Fibroblast of the conjunctiva (primary cell): ENCODE results near the gene LUC7L3.
"Not testable (repeated sequence)": the region's sequence is repeated elsewhere in the genome, so short reads cannot be mapped to it uniquely, and the experiment has no call there.

Experiments
- DNase-seq: peaks from one replicate; pipeline ENCODE4 v3.0.0-alpha.2; 2010; ENCODE audit warnings: low read depth

Gene LUC7L3

DNA sequence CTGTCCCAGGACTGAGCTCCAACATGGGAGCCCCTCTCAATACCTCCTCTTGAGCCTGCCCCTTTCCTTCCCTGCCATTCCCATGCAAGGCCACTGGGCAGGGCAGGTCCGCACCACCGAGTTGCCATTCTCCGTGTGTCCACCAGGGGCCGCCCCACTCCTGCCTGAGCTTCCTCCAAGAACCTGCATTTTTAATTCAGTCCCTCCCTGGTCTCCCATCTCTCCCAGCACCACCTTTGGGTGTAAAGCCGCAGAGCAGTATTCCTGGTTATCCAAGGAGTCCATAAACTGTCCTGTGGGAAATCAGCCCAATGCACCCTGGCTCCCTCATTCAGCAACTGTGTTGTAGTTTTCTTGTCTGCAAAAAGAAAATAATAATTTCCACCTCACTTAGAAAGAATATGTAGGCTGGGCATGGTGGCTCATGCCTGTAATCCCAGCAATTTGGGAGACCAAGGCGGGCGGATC lies 63.8 kb downstream of the LUC7L3 start:
- DNase-seq: peak; percentile 84

DNA sequence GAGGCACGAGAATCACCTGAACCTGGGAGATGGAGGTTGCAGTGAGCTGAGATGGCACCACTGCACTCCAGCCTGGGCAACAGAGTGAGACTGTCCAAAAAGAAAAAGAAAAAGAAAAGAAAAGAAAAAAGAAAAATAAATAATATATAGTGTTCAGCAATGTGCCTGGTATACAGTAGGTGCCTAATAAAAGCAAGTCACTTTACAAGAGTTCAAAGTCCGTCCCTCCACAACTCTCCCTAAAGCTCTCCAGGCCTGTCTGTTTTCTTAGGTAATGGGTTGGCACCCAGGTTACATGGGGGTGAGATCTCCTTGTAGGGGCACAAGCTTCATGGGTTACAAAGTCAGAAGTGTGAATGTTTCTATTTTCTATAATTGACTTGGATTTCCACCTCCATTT lies 64.5 kb downstream of the LUC7L3 start:
- no peak for DNase-seq

DNA sequence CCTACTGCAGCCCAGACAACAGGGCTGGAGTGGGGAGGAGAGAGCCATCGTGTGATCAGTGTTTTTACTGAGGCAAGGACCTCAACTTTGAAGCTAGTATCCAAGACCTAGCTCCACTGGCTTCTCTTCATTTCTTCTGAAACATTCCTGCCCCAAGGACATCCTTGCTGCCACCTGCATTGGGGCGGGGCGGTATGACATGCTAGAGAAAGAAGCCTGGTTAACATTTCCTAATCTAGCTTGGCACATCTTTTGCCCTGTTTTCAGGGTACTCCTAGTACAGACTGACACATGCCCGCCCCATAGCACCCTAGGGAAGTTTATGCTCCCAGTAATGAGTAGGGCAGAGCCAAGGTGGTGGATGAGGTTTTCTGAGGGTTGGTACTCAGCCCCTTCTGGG lies 65.7 kb downstream of the LUC7L3 start:
- no peak for DNase-seq

DNA sequence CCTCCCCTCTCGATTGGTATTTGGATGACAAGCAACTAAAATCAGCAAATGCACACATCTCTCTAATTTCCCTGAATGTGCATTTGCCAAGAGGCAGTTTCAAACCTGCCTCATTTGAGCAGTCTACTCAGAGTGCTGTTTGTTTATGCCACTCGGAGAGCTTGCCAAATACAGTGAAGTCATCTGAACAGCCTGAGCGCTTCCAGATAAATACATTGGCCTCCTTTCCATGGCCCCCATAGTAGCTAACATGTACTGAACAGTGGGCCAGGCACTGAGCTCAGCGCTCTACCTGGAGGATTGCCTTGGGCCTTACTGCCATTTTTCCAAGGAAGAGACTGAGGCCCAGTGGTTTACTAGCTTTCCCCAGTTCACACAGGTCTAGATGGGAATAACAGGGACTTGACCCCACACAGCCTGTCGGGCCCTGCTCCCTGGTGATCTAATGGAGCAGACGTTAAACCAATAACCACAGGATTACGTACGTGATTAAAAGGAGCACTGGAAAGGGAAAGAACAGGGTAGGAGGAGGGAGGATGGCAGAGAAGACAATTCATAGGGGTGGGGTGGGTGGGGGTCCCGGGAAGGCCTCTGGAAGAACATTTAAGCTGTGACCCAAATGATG lies 66.7 kb downstream of the LUC7L3 start:
- peak; percentile 23 for DNase-seq

DNA sequence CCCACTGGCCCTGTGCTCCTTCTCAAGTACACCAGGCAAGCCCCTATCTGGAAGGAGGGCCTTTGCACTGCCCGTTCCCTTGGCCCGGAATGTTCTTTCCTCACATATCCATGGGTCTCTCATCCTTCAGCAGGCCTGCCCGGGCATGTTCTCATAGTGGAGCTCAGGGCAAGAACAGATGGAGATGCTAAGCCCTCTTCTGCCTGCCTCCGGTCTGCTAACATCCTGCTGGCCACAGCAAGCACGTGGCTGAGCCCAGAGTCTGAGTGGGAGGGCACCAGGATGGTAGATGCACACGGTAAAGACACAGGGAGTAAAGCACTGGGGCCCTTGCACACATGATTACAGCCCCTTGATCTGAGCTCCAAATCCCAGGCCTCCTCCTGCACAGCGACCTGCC lies 67.7 kb downstream of the LUC7L3 start:
- DNase-seq: no peak

DNA sequence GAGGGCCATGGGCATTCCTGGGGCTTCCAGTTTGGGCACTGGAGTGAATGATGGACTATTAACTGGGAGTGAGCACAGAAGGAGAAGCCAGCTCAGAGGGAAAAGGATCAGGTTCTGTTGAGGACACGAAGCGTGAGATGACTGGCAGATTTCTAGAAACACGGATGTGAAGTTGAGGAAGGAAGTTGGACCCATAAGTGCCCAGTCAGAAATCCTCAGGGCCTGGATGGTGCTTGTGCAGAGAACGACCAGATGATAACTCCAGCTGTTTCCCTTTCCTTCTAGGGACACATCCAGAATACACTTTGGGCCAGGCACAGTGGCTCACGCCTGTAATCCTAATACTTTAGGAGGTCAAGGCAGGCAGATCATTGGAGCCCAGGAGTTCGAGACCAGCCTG lies 71.2 kb downstream of the LUC7L3 start:
- DNase-seq: no peak

DNA sequence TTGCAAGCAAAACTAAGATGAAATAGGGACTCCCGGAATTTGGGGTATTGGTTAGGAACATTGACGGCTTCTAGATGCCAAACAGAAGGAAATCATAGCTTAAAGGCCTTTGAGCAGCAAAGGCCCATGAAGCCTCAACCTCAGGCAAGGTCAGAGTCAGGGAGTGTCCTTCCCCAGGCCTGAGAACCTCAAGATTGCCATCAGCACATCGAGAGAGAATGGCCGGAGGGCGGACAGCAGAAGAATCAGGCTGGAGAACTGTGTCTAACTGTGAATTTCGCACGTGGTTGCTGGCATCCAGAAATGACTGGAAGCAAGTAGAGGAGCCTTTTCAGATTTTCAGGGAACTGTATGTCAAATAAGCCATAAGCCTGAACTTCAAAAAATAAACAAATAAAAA lies 72.7 kb downstream of the LUC7L3 start:
- DNase-seq: no peak

DNA sequence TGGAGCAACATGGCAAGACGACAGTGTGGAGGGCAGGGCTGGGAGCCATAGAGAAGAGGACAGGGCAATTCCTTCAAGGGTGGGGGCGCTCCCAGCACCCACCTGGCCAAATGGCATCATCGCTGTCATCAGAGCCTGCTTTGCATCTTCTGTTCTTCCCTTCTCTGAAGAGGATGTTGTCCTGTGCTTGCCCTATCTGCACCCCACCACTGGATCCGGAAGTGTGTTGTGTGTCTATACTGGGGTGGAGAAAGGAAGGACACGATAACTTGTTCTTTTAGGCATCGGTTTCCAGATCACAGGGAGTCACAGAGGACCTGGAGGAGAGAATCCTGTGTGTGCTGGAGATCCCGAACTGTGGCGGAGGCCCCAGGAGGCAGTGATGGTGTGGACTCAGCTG lies 73.6 kb downstream of the LUC7L3 start:
- no peak for DNase-seq

DNA sequence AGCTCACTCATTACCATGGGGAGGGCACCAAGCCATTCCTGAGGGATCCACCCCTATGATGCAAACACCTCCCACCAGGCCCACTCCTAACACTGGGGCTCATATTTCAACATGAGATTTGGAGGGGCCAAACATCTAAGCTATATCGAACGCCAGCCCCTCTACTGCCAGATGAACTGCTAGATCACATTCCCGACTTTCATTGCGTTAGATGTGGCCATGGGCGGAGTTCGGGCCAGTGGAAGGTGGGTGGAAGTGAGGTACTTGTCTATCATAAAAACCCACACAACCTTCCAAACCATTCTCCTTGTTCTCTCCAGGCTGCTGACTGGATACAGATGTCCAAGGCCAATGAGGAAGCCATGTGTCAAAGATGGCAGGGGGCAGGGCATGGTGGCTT lies 75.0 kb downstream of the LUC7L3 start:
- no peak for DNase-seq

DNA sequence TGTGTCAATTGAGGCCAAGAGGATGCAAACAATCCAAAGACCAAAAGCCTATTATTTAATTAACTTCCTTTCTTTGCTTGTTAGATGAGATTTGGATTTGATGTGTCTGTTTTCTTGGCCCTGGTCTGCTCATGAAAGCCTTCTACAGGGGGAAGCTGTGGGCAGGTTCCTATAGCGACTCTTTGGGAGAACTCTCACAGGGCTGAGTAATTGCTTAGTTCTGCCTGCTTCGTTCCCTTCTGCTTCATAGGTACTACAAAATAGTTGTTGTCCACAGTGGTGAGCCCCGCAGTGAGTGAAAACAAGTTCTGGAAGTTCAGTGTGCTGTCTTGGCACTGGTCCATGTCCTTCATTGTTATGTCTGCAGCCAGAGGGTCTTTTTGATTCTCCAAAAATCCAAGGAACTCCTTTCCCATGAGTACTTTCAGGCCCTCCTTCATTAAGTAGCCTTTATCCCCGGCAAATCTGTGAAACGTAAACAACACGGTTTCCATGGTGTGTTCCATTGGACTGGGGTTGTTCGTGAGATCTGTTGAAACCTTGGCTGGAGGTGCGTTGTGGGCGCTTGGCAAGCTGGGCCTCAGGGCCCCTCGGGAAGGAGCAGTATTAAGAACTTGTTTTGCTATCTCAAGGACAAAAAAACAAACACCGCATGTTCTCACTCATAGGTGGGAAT lies 77.9 kb downstream of the LUC7L3 start:
- no peak for DNase-seq

DNA sequence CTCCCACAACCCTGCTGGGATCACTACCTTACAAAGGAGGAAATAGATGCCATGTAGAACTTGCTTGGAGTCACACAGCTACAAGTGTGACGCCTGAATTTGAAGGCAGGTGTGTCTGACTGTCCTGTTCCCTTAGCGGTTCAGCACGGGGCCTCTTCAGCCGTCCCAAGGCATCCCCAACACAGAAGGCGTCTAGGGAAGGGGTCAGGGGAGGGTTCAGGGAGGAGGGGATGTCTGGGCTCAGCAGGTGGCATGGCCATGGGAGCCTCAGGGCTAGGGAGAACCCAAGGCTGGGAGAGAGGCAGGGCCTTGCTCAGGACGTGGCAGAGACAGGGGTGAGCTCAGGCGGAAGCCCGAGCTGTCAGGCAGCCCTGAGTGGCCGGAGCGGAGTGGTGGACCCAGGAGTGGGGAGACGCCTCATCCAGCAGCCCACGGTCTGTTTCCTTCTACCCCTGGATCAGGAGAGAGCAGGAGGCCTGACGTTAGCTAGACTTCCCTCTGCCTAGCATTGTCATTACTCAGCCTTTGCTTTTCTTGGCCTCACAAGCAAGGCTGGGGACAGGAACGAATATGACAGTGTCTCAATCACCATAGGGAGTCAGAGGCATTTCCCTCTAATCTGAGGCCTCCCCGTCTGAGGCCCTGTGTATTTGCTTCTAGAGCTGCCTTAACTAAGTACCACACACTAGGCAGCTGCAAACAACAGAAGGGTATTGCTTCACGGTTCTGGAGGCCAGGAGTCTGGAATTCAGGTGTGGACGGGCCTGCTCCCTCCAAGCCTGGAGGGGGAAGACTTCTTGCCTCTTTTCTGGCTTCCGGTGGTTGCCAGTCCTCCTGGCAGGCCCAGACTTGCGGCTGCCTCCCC lies 79.3 kb downstream of the LUC7L3 start:
- no peak for DNase-seq

DNA sequence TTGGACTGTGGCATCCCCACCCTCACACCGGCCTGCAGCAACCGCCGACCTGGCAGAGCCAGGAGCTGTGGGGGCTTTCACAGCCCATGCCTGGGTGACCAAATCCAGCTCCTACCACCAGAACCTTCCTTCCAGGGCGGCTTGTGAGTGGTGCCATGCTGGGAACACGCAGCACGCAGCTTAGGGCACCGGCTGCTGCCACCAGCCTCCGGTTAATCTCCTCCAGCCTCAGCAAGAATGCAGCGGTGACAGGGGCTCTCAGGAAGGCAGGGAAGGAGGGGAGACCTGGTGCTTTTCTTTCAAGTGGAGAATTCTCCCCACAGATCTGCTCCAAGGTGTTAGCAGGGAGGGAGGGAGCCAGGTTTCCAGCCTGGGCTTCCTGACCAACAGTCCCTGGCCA lies 80.2 kb downstream of the LUC7L3 start:
- no peak for DNase-seq

DNA sequence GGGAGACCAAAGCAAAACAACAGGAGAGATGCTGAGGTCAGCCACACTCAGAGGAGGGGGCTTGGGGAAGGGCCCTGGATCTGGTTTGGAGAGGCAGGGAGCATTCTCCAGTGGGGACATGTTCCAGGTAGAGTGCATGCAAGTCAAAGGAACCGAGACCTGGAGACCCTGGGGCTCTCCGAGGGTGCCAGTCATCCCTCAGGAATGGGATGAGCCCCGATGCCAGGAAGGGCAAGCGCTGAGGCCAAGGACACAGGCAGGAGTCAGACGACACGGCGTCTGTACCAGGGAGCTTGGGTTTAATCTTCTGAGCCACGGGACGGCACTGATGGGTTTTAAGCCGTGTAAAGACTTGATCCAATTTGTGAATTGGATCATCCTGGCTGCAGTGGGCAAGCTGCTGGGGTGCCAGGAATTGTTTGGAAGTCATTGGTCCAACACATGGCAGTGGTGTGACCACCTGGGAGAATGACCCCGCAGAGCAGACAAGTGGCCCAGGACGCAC lies 80.8 kb downstream of the LUC7L3 start:
- DNase-seq: no peak

DNA sequence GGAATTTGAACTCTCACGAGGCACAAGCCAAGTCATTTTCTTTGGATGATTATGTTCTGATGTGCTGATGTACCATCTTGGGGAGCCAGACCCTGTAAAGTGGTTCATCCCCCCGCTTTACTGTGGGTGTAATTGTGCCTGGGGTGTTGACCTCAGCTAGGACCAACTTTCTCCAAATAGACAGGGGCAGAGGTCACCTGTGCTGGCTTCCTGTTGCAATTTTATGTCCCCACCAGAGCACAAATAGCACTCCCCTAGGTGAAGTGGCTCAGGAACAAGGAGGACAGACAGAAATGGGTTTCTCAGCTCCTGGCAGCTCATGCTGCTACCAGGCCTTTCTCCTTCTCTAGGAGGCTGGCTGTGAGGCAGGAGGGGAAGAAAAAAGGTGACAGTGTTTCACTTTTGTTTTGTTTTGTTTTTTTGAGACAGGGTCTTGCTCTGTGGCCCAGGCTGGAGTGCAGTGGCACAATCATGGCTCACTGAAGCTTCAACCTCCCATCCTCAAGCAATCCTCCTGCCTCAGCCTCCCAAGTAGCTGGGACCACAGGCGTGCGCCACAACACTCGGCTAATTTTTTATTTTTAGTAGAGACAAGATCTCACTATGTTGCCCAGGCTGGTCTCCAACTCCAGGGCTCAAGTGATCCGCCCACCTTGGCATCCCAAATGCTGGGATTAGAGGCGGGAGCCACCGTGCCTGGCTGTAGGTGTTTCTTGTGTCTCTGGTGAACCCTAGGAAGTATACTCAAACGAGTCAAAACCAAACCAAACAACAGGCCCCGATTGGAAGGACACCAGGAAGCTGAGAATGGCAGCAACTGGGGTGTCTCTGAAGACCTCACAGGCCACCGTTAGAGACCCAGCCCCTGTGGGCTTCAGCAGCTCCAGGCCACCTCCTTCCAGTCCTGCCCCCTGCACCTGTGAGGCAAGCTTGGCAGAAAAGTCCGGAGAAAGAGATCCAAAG lies 83.5 kb downstream of the LUC7L3 start:
- DNase-seq: no peak

DNA sequence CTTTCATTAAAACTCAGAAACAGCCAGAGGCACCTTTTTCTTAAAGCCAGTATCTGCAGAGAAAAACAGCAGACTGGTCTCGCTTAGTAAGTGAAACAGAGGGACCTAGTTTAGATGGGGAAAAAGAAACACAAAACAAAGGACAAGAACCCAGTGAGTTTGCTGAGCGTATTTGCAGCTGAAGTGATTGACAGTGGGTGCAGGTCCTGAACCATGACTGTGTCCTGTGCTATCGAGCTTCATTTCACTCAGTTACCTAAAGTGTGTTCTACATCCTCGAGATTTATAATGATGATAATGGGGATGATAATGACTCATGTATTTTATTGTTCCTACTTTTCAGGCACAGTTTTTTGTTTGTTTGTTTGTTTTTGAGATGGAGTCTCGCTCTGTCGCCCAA lies 84.3 kb downstream of the LUC7L3 start:
- no peak for DNase-seq

DNA sequence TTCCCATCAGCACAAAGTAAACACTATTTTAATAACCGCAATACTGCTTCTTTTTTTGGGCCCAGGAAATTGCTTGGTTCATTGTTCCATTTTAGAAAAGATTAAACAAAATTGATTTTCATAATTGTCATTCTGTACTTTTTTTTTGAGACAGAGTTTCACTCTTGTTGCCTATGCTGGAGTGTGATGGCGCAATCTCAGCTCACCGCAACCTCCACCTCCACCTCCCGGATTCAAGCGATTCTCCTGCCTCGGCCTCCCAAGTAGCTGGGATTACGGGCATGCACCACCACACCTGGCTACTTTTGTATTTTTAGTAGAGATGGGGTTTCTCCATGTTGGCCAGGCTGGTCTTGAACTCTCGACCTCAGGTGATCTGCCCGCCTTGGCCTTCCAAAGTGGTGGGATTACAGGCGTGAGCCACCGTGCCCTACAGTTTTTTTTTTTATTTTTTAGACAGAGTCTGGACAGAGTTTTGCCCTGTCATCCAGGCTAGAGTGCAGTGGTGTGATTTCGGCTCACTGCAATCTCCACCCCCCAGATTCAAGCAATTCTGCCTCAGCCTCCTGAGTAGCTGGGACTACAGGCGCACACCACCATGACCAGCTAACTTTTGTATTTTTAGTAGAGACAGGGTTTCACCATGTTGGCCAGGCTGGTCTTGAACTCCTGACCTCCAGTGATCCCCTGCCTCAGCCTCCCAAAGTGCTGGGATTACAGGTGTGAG lies 85.5 kb downstream of the LUC7L3 start:
- not testable (repeated sequence) for DNase-seq

DNA sequence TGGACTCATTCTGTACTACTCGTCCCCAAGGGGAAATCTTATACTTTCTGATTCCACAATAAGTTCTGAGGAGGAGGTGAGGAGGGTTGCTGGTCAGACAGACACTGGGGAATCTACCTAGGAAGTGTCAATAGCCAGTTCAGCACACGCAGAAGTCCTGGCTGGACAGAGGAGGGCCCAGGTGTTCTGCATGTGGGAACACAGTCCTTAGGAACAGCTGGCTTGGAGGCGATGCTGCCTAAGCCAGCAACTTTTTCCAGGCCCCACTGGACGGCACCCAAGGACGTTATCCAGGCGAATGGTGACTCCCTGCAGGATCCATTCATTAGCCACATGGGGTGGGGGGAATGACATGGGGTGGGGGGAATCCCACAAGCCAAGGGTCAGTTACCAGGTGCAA lies 86.1 kb downstream of the LUC7L3 start:
- DNase-seq: no peak
